LoVo (cell line): ENCODE measurements around the gene GON4L.
A peak's percentile ranks its signal among the peaks of the same experiment; 100 is the strongest.
"Not testable (repeated sequence)": the region's sequence is repeated elsewhere in the genome, so short reads cannot be mapped to it uniquely, and the experiment has no call there.

ENCODE experiments used
- DNase-seq: peaks from one replicate; pipeline ENCODE4 v3.0.0-alpha.2; 2016; ENCODE audit warnings: low spot score

Gene GON4L

GRCh38 chr1:155856975-155857930 is at the start of gene GON4L:
Gene GON4L (minus strand): TSS chr1:155857214. CDS start chr1:155853780, 3,434 bp downstream.
- DNase-seq, result peak; percentile 94

- no peak for DNase-seq
Observed at GRCh38 chr1:155904261-155904660, 47.2 kb upstream of the GON4L start.

- no peak for DNase-seq
Observed at GRCh38 chr1:155900161-155900560, 43.1 kb upstream of the GON4L start.

GRCh38 chr1:155899683-155900082 is 42.7 kb upstream of the GON4L start:
- DNase-seq, result no peak

GRCh38 chr1:155898888-155899287 is 41.9 kb upstream of the GON4L start:
- no peak for DNase-seq

- DNase-seq, result no peak
Observed at GRCh38 chr1:155897746-155898145, 40.7 kb upstream of the GON4L start.

- not testable (repeated sequence) for DNase-seq
Observed at GRCh38 chr1:155896476-155896875, 39.5 kb upstream of the GON4L start.

- DNase-seq, result not testable (repeated sequence)
Observed at GRCh38 chr1:155895617-155896016, 38.6 kb upstream of the GON4L start.

- peak; percentile 49 for DNase-seq
Observed at GRCh38 chr1:155893389-155894142, 36.6 kb upstream of the GON4L start.

- DNase-seq, result peak; percentile 64
Observed at GRCh38 chr1:155892796-155893195, 35.8 kb upstream of the GON4L start.

GRCh38 chr1:155890251-155890650 is 33.2 kb upstream of the GON4L start:
- DNase-seq, result no peak

GRCh38 chr1:155889566-155889965 is 32.6 kb upstream of the GON4L start:
- no peak for DNase-seq

- DNase-seq, result no peak
Observed at GRCh38 chr1:155888481-155888880, 31.5 kb upstream of the GON4L start.

- DNase-seq, result no peak
Observed at GRCh38 chr1:155884982-155885381, 28.0 kb upstream of the GON4L start.

GRCh38 chr1:155884031-155884960 is 27.3 kb upstream of the GON4L start:
- no peak for DNase-seq

GRCh38 chr1:155882766-155883165 is 25.8 kb upstream of the GON4L start:
- DNase-seq, result no peak

GRCh38 chr1:155882235-155882634 is 25.2 kb upstream of the GON4L start:
- no peak for DNase-seq

- no peak for DNase-seq
Observed at GRCh38 chr1:155880950-155881349, 23.9 kb upstream of the GON4L start.

GRCh38 chr1:155880251-155880650 is 23.2 kb upstream of the GON4L start:
- no peak for DNase-seq

- no peak for DNase-seq
Observed at GRCh38 chr1:155877945-155878344, 20.9 kb upstream of the GON4L start.

GRCh38 chr1:155873860-155874259 is 16.8 kb upstream of the GON4L start:
- DNase-seq, result peak; percentile 45

GRCh38 chr1:155872527-155872926 is 15.5 kb upstream of the GON4L start:
- no peak for DNase-seq
